ENCODE data around the gene FAM217B. TPM values are rescaled to one million over a fixed set of nuclear protein-coding genes. Genes with fewer than 3 reads are reported as not detected.

FAM217B gene
- total and polyA plus RNA-seq, 2 donors (not counting 1 experiment from before 2014, with no cell fraction given) = 3.5 to 6.3 TPM

GRCh38 chr20:59983076-59983475 is 42.9 kb downstream of the FAM217B start:
- Histone ChIP-seq H3K4me2 (ENCODE audit: extremely low read depth, insufficient read depth, low read length) (no peak overlapping the region), H3K27me3 (ENCODE audit: control insufficient read depth, insufficient read depth, low read length) (no peaks in the 10 kb centered on the region), H2AFZ (ENCODE audit: low read length) (no peak overlapping the region)

DNA sequence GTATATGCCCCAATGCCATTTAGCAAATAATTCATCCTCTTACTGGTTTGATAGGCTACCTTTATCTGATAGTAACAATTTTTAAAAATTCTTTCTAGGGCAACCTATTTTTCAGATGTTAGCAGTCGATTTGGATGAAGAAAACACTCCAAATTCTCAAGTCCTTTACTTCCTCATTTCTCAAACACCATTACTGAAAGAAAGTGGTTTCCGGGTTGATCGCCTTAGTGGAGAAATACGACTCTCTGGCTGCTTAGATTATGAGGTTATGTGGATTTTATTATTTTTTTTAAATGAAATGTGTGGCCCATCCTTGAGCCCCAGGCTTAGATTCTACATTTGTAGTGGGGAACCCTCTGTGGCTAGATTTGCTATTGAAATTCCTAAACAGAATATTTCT is 44.4 kb downstream of the FAM217B start:
- H3K36me3 ChIP-seq (ENCODE audit: control insufficient read depth, insufficient read depth, low read length) = no peaks in the 10 kb centered on the region
- DNase-seq (ENCODE audit: low read depth in 2 of 2) = no peak
- no peak overlapping the region for H3K4me2 ChIP-seq (ENCODE audit: extremely low read depth, insufficient read depth, low read length)
- no peaks in the 10 kb centered on the region for H3K4me1 ChIP-seq (ENCODE audit: control insufficient read depth, extremely low read depth, insufficient read depth, low read length)
- H3K9ac ChIP-seq (ENCODE audit: insufficient read depth, low read length) = no peak overlapping the region
- no peak overlapping the region for H3K4me3 ChIP-seq (replicated peaks in 1 of 4; ENCODE audit: control extremely low read depth in 1 of 4, insufficient read depth in 1 of 4, low read depth in 3 of 4, low read length in 4 of 4)
- no peaks in the 10 kb centered on the region for H4K20me1 ChIP-seq (ENCODE audit: control insufficient read depth, extremely low read depth, insufficient read depth, low read length)
- H3K27ac ChIP-seq (ENCODE audit: insufficient read depth, low read length) = no peak overlapping the region
- H3K27me3 ChIP-seq (ENCODE audit: control insufficient read depth, insufficient read depth, low read length) = no peaks in the 10 kb centered on the region
- no peaks in the 10 kb centered on the region for H3K9me3 ChIP-seq (ENCODE audit: control insufficient read depth, insufficient read depth, low read depth, low read length)
- no peaks in the 10 kb centered on the region for H3K79me2 ChIP-seq (ENCODE audit: control insufficient read depth, insufficient read depth, low read length)
- no peak overlapping the region for H2AFZ ChIP-seq (ENCODE audit: low read length)
- no peak for TF ChIP-seq EZH2 (IDR thresholded peaks at IDR 0.05; ENCODE audit: low read length, missing control alignments)
- TF ChIP-seq CTCF (conservative IDR thresholded peaks at IDR 0.05 in 1 of 2, IDR thresholded peaks at IDR 0.05 in 1 of 2; ENCODE audit: low read depth in 1 of 2, low read length in 2 of 2) = no peak

More at GRCh38 chr20:59983076-59983475, 42.9 kb downstream of the FAM217B start:
- H3K27ac ChIP-seq (ENCODE audit: insufficient read depth, low read length) = no peak overlapping the region
- H3K79me2 ChIP-seq (ENCODE audit: control insufficient read depth, insufficient read depth, low read length) = no peaks in the 10 kb centered on the region
- no peak overlapping the region for H3K9ac ChIP-seq (ENCODE audit: insufficient read depth, low read length)
- H4K20me1 ChIP-seq (ENCODE audit: control insufficient read depth, extremely low read depth, insufficient read depth, low read length) = no peaks in the 10 kb centered on the region
- no peak overlapping the region for H3K4me3 ChIP-seq (replicated peaks in 1 of 4; ENCODE audit: control extremely low read depth in 1 of 4, insufficient read depth in 1 of 4, low read depth in 3 of 4, low read length in 4 of 4)
- H3K36me3 ChIP-seq (ENCODE audit: control insufficient read depth, insufficient read depth, low read length) = no peaks in the 10 kb centered on the region
- H3K9me3 ChIP-seq (ENCODE audit: control insufficient read depth, insufficient read depth, low read depth, low read length) = no peaks in the 10 kb centered on the region
- H3K4me1 ChIP-seq (ENCODE audit: control insufficient read depth, extremely low read depth, insufficient read depth, low read length) = no peaks in the 10 kb centered on the region
- DNase-seq (ENCODE audit: low read depth in 2 of 2) = no peak
- no peak for TF ChIP-seq CTCF (conservative IDR thresholded peaks at IDR 0.05 in 1 of 2, IDR thresholded peaks at IDR 0.05 in 1 of 2; ENCODE audit: low read depth in 1 of 2, low read length in 2 of 2)
- no peak for TF ChIP-seq EZH2 (IDR thresholded peaks at IDR 0.05; ENCODE audit: low read length, missing control alignments)

DNA sequence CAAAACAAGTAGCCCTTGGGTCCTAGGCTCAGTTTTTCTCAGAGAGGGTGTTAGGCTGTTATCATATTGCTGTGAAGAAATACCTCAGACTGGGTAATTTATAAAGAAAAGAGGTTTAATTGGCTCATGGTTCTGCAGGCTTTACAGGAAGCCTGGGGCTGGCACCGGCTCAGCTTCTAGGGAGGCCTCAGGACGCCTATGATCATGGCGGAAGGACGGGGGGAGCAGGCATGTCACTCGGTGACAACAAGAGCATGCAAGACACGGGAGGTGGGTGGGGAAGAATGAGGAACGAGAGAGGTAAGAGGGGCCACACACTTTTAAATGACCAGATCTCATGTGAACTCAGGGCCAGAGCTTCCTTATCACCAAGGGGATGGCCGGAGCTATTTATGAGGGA is 45.0 kb downstream of the FAM217B start:
- Histone ChIP-seq H3K4me1 (ENCODE audit: control insufficient read depth, extremely low read depth, insufficient read depth, low read length) (no peaks in the 10 kb centered on the region), H3K27me3 (ENCODE audit: control insufficient read depth, insufficient read depth, low read length) (no peaks in the 10 kb centered on the region), H3K27ac (ENCODE audit: insufficient read depth, low read length) (no peak overlapping the region), H3K4me3 (replicated peaks in 1 of 4; ENCODE audit: control extremely low read depth in 1 of 4, insufficient read depth in 1 of 4, low read depth in 3 of 4, low read length in 4 of 4) (no peak overlapping the region), H3K36me3 (ENCODE audit: control insufficient read depth, insufficient read depth, low read length) (no peaks in the 10 kb centered on the region), H2AFZ (ENCODE audit: low read length) (no peak overlapping the region), H3K9ac (ENCODE audit: insufficient read depth, low read length) (no peak overlapping the region), H3K4me2 (ENCODE audit: extremely low read depth, insufficient read depth, low read length) (no peak overlapping the region), H3K79me2 (ENCODE audit: control insufficient read depth, insufficient read depth, low read length) (no peaks in the 10 kb centered on the region), H3K9me3 (ENCODE audit: control insufficient read depth, insufficient read depth, low read depth, low read length) (no peaks in the 10 kb centered on the region), H4K20me1 (ENCODE audit: control insufficient read depth, extremely low read depth, insufficient read depth, low read length) (no peaks in the 10 kb centered on the region)
- no peak for DNase-seq (ENCODE audit: low read depth in 2 of 2)
- TF ChIP-seq EZH2 (IDR thresholded peaks at IDR 0.05; ENCODE audit: low read length, missing control alignments) (no peak), CTCF (conservative IDR thresholded peaks at IDR 0.05 in 1 of 2, IDR thresholded peaks at IDR 0.05 in 1 of 2; ENCODE audit: low read depth in 1 of 2, low read length in 2 of 2) (no peak)

All from fibroblast of lung (primary cell).